ENCODE results near the gene CRISPLD2.

- TF ChIP-seq, protein P1, sequence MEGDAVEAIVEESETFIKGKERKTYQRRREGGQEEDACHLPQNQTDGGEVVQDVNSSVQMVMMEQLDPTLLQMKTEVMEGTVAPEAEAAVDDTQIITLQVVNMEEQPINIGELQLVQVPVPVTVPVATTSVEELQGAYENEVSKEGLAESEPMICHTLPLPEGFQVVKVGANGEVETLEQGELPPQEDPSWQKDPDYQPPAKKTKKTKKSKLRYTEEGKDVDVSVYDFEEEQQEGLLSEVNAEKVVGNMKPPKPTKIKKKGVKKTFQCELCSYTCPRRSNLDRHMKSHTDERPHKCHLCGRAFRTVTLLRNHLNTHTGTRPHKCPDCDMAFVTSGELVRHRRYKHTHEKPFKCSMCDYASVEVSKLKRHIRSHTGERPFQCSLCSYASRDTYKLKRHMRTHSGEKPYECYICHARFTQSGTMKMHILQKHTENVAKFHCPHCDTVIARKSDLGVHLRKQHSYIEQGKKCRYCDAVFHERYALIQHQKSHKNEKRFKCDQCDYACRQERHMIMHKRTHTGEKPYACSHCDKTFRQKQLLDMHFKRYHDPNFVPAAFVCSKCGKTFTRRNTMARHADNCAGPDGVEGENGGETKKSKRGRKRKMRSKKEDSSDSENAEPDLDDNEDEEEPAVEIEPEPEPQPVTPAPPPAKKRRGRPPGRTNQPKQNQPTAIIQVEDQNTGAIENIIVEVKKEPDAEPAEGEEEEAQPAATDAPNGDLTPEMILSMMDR (conservative IDR thresholded peaks at IDR 0.05 in 1 of 2, IDR thresholded peaks at IDR 0.05 in 1 of 2; ENCODE audit: extremely low read depth in 1 of 2, insufficient read depth in 1 of 2, low read depth in 1 of 2, low read length in 2 of 2) = no peak
- TF ChIP-seq EZH2 (IDR thresholded peaks at IDR 0.05; ENCODE audit: borderline replicate concordance, low read length) = no peak
Measured at GRCh38 chr16:84957792-84958191, 138.0 kb downstream of the CRISPLD2 start.
